ENCODE results near the gene DHX8. TPM values are rescaled to one million over a fixed set of nuclear protein-coding genes. Genes with fewer than 3 reads are reported as not detected.
"Not testable (repeated sequence)": the region's sequence is repeated elsewhere in the genome, so short reads cannot be mapped to it uniquely, and the experiment has no call there.

DHX8 gene
- total RNA-seq, 2 experiments from 2014 or later: 42.6 to 46.9 TPM

GRCh38 chr17:43462569-43462968 is 21.2 kb upstream of the DHX8 start:
- DNase-seq; H3K36me3 Mint-ChIP-seq (ENCODE audit: low read depth); H3K4me1 Mint-ChIP-seq; H3K4me3 Mint-ChIP-seq; H3K27me3 Mint-ChIP-seq; POLR2A ChIA-PET; H3K9me3 Mint-ChIP-seq (ENCODE audit: low read depth); ATAC-seq; intact Hi-C loops (cut with DNase I, micrococcal nuclease); H3K27ac Mint-ChIP-seq: not testable (repeated sequence)
- CTCF ChIA-PET: interaction anchor here (0.6 kb wide), 2 partner anchors 62 to 1712 kb away, joined by 3 read pairs; no protein-coding TSS in a partner anchor

DNA sequence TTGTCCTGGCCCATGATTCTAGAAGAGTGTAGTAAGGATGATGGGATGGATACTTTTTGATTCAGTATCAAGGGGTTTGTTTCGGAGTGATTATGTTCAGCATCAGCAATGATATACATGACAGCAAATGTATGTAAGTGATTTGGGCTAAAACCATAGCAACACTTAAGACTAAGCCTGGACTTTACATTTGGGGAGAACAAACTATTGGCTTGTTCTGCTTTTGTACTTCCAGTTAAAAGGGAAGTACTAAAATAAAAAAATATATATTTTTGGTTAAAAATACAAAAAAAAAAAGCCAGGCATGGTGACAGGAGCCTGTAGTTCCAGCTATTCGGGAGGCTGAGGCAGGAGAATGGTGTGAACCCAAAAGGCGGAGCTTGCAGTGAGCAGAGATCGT is 20.5 kb upstream of the DHX8 start:
- ChIA-PET POLR2A (interaction anchor here (0.7 kb wide), 1 partner anchor 16 kb away, joined by 6 read pairs; no protein-coding TSS in a partner anchor), CTCF (interaction anchor here (0.6 kb wide), 2 partner anchors 397 to 1712 kb away, joined by 3 read pairs; no protein-coding TSS in a partner anchor)
- Mint-ChIP-seq H3K9me3 (ENCODE audit: low read depth) (no peaks in the 10 kb centered on the region), H3K27me3 (peaks cover 7% of the 10 kb centered on the region), H3K4me1 (no peaks in the 10 kb centered on the region), H3K4me3 (no peak overlapping the region), H3K36me3 (ENCODE audit: low read depth) (no peaks in the 10 kb centered on the region), H3K27ac (no peak overlapping the region)
- ATAC-seq (no peak), DNase-seq (no peak)
- intact Hi-C loops (cut with DNase I, micrococcal nuclease): no loop called here

DNA sequence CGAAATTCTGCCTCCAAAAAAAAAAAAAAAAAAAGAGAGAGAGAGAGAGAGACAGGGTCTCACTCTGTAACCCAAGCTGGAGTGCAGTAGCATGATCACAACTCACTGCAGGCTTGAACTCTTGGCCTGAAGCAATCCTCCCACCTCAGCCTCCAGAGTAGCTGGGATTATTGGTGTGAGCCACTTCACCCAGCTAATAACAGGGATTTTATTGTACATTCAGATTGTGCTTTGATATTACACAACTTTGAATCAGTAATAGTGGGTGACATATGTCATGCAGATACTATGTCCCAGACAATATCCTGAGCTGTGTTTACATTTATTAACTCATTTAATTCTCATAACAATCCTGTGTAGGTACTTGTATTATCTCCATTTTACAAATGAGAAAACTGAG is 19.7 kb upstream of the DHX8 start:
- H3K9me3 Mint-ChIP-seq (ENCODE audit: low read depth): no peaks in the 10 kb centered on the region
- H3K27ac Mint-ChIP-seq: no peak overlapping the region
- peaks cover 8% of the 10 kb centered on the region for H3K27me3 Mint-ChIP-seq
- ChIA-PET CTCF (interaction anchor here (0.5 to 1.2 kb wide), 4 partner anchors 19 to 516 kb away, joined by 3 to 4 read pairs (median 3); partner anchors contain the start of gene DHX8), POLR2A (interaction anchor here (0.7 kb wide), 1 partner anchor 17 kb away, joined by 6 read pairs; no protein-coding TSS in a partner anchor)
- no peak for ATAC-seq
- H3K4me1 Mint-ChIP-seq: no peaks in the 10 kb centered on the region
- intact Hi-C loops (cut with DNase I, micrococcal nuclease): no loop called here
- no peak overlapping the region for H3K4me3 Mint-ChIP-seq
- no peaks in the 10 kb centered on the region for H3K36me3 Mint-ChIP-seq (ENCODE audit: low read depth)
- no peak for DNase-seq

DNA sequence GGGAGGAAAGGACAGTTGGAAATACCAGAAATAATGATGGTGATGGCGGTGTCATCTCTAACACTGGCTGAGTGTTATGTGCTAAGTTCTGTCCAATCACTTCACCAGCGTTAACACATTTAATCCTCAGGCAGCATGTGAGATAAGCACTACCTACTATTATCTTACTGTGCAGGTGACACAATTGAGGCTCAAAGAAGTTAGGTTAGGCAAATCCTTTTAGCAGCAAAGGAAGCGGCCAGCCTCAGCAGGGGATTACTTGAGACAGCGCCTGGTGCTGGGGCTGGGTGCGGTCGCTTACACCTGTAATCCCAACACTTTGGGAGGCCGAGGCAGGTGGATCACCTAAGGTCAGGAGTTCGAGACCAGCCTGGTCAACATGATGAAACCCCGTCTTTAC is 18.7 kb upstream of the DHX8 start:
- intact Hi-C loops (cut with DNase I, micrococcal nuclease): no loop called here
- DNase-seq (no peak), ATAC-seq (no peak)
- Mint-ChIP-seq H3K27ac (no peak overlapping the region), H3K4me3 (no peak overlapping the region), H3K27me3 (peaks cover 8% of the 10 kb centered on the region), H3K36me3 (ENCODE audit: low read depth) (no peaks in the 10 kb centered on the region), H3K4me1 (no peaks in the 10 kb centered on the region), H3K9me3 (ENCODE audit: low read depth) (no peaks in the 10 kb centered on the region)
- CTCF ChIA-PET: interaction anchor here (0.8 kb wide), 1 partner anchor 842 kb away, joined by 3 read pairs; no protein-coding TSS in a partner anchor
- POLR2A ChIA-PET: interaction anchor here (0.6 kb wide), 1 partner anchor 516 kb away, joined by 4 read pairs; no protein-coding TSS in a partner anchor

- H3K4me1 Mint-ChIP-seq: no peaks in the 10 kb centered on the region
- peaks cover 10% of the 10 kb centered on the region for H3K27me3 Mint-ChIP-seq
- no peak overlapping the region for H3K4me3 Mint-ChIP-seq
- CTCF ChIA-PET: interaction anchor here (0.9 to 1.7 kb wide), 2 partner anchors 16 to 73 kb away, joined by 4 read pairs; partner anchors contain the start of gene DHX8
- intact Hi-C loops (cut with DNase I, micrococcal nuclease): no loop called here
- no peaks in the 10 kb centered on the region for H3K9me3 Mint-ChIP-seq (ENCODE audit: low read depth)
- POLR2A ChIA-PET: interaction anchor here (0.6 kb wide), 1 partner anchor 859 kb away, joined by 3 read pairs; no protein-coding TSS in a partner anchor
- H3K27ac Mint-ChIP-seq: no peak overlapping the region
- DNase-seq: no peak
- H3K36me3 Mint-ChIP-seq (ENCODE audit: low read depth): no peaks in the 10 kb centered on the region
- ATAC-seq: no peak
Measured at GRCh38 chr17:43467981-43468581, 15.7 kb upstream of the DHX8 start.

GRCh38 chr17:43468691-43469139 is 15.1 kb upstream of the DHX8 start:
- Mint-ChIP-seq H3K36me3 (ENCODE audit: low read depth) (no peaks in the 10 kb centered on the region), H3K27ac (no peak overlapping the region), H3K27me3 (peaks cover 8% of the 10 kb centered on the region), H3K4me1 (no peaks in the 10 kb centered on the region), H3K9me3 (ENCODE audit: low read depth) (no peaks in the 10 kb centered on the region), H3K4me3 (no peak overlapping the region)
- CTCF ChIA-PET: no interaction called here
- intact Hi-C loops (cut with DNase I, micrococcal nuclease): no loop called here
- ATAC-seq (no peak), DNase-seq (no peak)
- POLR2A ChIA-PET: no interaction called here

DNA sequence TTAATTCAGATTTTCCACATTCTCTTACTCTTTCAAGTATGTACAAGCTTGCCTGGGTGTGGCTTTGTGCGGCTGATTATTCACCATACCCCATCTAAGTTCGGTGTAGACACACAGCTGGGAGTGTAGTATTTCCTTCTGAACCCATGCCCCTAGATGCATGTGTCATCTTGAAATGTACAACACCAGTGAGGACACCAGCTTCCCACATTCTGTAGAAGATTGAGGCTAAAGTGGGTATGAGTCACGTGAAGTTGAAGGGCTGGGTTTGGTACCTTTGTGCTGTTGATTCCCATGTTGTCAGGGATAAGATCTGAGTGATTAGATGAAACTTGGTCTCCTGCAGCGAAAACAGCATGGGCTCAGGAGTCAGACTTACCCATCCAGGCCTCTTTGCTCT is 14.6 kb upstream of the DHX8 start:
- POLR2A ChIA-PET: no interaction called here
- intact Hi-C loops (cut with DNase I, micrococcal nuclease): no loop called here
- Mint-ChIP-seq H3K4me3 (no peak overlapping the region), H3K4me1 (no peaks in the 10 kb centered on the region), H3K27ac (no peak overlapping the region), H3K27me3 (peaks cover 8% of the 10 kb centered on the region), H3K36me3 (ENCODE audit: low read depth) (no peaks in the 10 kb centered on the region), H3K9me3 (ENCODE audit: low read depth) (no peaks in the 10 kb centered on the region)
- no peak for DNase-seq
- ATAC-seq: peak; percentile 23
- CTCF ChIA-PET: interaction anchor here (0.8 to 0.9 kb wide), 2 partner anchors 15 to 79 kb away, joined by 3 to 4 read pairs; partner anchors contain the start of gene DHX8

DNA sequence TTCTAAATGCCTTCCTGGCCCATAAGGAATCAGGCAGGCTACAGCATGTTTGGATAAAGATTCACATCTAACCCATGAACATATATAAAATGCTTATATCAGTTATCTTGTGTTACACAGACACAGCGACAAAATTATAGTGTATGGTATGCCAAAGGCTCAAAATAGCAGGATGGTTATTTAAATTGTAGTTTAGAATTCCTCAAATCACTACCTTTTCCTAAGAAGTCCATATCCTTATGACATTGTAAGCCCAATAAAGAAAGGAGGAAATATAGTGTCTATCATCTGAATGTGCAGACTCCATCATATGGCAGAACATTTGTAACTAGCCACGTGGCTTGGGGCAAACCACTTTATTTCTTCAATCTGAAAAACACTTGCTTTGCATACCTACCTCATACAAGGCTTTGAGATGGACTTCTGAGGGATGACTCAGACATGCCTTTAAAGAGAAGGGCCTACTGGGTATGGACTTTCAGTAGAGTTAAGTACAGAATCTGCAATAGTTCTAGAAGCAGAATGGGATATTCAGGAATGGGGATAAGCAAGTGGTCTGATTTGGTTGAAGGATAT is 12.1 kb upstream of the DHX8 start:
- H3K36me3 Mint-ChIP-seq (ENCODE audit: low read depth): no peaks in the 10 kb centered on the region
- H3K27ac Mint-ChIP-seq: no peak overlapping the region
- no peak overlapping the region for H3K4me3 Mint-ChIP-seq
- ChIA-PET POLR2A (no interaction called here), CTCF (no interaction called here)
- intact Hi-C loops (cut with DNase I, micrococcal nuclease): loop anchor here in 1 of 2 experiments (1.0 kb wide), 1 partner anchor 30 kb away; no protein-coding TSS in a partner anchor
- H3K4me1 Mint-ChIP-seq: no peaks in the 10 kb centered on the region
- peaks cover 3% of the 10 kb centered on the region for H3K27me3 Mint-ChIP-seq
- H3K9me3 Mint-ChIP-seq (ENCODE audit: low read depth): no peaks in the 10 kb centered on the region
- ATAC-seq: no peak
- no peak for DNase-seq

DNA sequence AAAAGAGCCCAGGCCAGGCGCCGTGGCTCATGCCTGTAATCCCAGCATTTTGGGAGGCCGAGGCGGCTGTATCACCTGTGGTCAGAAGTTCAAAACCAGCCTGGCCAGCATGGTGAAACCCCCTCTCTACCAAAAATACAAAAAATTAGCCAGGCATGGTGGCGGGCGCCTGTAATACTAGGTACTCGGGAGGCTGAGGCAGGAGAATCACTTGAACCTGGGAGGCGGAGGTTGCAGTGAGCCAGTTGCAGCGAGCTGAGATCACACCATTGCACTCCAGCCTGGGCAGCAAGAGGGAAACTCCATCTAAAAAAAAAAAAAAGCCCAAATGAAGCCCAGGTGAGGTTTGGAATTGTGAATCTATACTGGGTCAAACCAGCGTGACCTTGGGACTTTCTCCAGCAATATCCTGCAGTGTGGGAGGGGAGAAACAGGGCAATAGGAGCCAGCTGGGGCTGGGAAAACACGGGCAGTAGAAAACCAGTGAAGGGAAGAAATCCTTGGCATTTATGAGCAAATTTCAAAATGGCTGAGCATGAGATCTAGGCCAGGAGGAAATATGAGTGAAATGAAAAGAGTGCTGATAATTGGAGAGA is 8.2 kb upstream of the DHX8 start:
- Mint-ChIP-seq H3K9me3 (ENCODE audit: low read depth) (no peaks in the 10 kb centered on the region), H3K27ac (no peak overlapping the region), H3K27me3 (peaks cover 2% of the 10 kb centered on the region), H3K36me3 (ENCODE audit: low read depth) (no peaks in the 10 kb centered on the region), H3K4me1 (no peaks in the 10 kb centered on the region), H3K4me3 (no peak overlapping the region)
- CTCF ChIA-PET: no interaction called here
- DNase-seq (no peak), ATAC-seq (no peak)
- POLR2A ChIA-PET: no interaction called here
- intact Hi-C loops (cut with DNase I, micrococcal nuclease): loop anchor here in 1 of 2 experiments (5.0 kb wide), 1 partner anchor 148 kb away; no protein-coding TSS in a partner anchor

- H3K36me3 Mint-ChIP-seq (ENCODE audit: low read depth); H3K4me1 Mint-ChIP-seq; H3K4me3 Mint-ChIP-seq; DNase-seq; POLR2A ChIA-PET; H3K9me3 Mint-ChIP-seq (ENCODE audit: low read depth); H3K27ac Mint-ChIP-seq; H3K27me3 Mint-ChIP-seq; ATAC-seq: not testable (repeated sequence)
- CTCF ChIA-PET: interaction anchor here (0.7 kb wide), 1 partner anchor 19 kb away, joined by 3 read pairs; no protein-coding TSS in a partner anchor
- intact Hi-C loops (cut with DNase I, micrococcal nuclease): loop anchor here in 1 of 2 experiments (5.0 kb wide), 1 partner anchor 149 kb away; no protein-coding TSS in a partner anchor
Measured at GRCh38 chr17:43476306-43476705, 7.5 kb upstream of the DHX8 start.

DNA sequence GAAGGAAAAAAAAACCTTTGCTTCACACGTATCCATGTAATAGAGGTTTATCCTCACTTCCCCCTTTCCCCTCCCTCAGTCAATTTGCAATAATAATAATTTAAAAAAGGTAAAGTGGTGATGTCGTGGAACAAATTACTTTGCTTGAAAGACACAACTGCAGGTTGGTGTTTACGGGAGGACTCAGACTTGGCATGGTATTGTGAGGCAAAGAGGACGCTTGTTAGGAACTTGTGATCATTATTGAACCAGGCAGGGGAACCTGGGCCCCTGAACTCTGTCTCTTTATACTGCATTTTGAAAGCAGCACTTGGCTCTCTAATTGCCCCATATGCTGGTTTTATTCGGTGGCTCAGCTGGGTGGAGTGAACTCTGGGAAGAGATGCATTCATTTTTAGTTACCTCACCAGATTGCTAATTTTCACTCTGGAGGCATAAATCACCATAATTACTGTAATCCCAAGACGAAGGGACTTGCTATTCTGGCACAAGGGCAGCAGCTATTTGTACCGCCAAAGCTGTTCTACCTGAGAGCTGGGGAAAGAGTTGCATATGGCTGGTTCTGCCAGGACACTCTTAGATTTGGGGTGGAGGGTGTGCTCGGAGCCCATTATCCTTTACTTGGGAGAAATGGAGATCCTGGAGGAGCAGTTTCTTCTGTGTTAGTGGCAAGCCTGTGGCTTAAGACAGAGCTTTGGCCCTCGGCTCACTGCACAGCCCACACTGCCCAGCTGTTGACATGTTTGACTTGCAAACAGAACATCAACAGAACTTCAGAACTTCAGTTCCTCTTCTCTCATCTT is 5.7 kb upstream of the DHX8 start:
- no peaks in the 10 kb centered on the region for H3K27me3 Mint-ChIP-seq
- ChIA-PET CTCF (no interaction called here), POLR2A (no interaction called here)
- H3K4me1 Mint-ChIP-seq: no peaks in the 10 kb centered on the region
- no peak overlapping the region for H3K4me3 Mint-ChIP-seq
- no peaks in the 10 kb centered on the region for H3K36me3 Mint-ChIP-seq (ENCODE audit: low read depth)
- H3K27ac Mint-ChIP-seq: no peak overlapping the region
- DNase-seq (no peak), ATAC-seq (no peak)
- H3K9me3 Mint-ChIP-seq (ENCODE audit: low read depth): no peaks in the 10 kb centered on the region
- intact Hi-C loops (cut with DNase I, micrococcal nuclease): loop anchor here in 1 of 2 experiments (5.0 kb wide), 1 partner anchor 151 kb away; no protein-coding TSS in a partner anchor

Data from activated CD4-positive, alpha-beta T cell treated with anti-CD3 and anti-CD28 coated beads for 36 hours (primary cell).